GM18511 (cell line): Measurements from ENCODE around the gene SLC43A1.

Experiments used
- ATAC-seq: cut with Tn5 transposase; IDR thresholded peaks from one replicate; pipeline ENCODE4 v1.9.1; 2021; ENCODE audit warnings: mild to moderate bottlenecking, moderate library complexity; ENCODE audit not compliant: unreplicated experiment

The SLC43A1 gene

DNA sequence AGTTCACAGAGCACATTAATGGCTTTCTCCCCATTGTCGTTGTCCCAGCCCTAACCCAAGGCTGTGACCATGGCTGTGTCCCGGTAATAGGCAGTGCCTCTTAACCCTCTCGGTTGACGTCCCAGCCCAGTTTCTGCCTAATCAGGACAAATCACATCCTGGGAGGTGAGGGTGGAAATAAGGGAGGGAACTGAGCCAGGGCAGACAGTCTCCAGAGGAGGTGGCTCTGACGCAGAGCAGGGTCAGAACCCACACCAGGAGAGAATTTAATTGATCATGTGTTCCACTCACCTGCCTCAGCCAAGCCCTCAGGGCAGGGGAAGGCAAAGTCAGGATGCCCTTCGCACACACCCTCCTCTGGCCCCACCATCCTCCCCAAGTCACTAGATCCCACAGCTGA lies 17.0 kb downstream of the SLC43A1 start:
- ATAC-seq: no peak

GRCh38 chr11:57497303-57498247 lies 17.9 kb downstream of the SLC43A1 start:
- no peak for ATAC-seq

DNA sequence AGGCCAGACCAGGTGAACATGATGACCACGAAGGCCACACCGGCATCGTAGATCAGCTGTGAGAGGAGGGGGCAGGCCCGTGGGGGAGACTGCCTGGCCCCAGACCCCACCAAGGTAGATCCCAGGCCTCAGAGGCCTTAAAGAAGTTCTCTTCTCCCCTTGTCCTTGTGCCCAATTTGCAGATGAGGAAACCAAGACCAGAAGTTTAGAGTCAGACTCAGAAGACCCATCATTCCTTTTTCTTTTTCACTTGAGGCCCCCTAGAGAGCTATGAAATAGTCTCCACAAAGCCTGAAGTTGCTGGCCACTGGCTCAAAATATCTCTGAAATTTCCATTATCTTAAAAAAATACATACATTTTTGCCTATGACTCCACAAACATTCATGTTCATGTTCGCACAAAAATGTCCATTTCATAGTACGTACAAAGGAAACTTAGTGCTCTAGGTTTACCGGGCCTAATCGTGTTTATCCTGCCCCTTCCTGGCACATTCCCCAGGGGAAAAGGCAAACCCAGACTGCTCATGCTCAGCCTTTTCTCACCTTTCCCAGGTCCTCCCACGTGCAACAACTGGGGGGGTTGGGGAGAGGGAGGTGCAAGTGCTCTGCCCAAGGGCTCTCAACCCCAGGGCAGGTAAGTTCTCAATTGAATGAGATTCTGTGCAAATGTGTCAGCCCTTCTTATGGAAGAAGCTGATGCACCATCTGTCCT lies 19.2 kb downstream of the SLC43A1 start:
- no peak for ATAC-seq

DNA sequence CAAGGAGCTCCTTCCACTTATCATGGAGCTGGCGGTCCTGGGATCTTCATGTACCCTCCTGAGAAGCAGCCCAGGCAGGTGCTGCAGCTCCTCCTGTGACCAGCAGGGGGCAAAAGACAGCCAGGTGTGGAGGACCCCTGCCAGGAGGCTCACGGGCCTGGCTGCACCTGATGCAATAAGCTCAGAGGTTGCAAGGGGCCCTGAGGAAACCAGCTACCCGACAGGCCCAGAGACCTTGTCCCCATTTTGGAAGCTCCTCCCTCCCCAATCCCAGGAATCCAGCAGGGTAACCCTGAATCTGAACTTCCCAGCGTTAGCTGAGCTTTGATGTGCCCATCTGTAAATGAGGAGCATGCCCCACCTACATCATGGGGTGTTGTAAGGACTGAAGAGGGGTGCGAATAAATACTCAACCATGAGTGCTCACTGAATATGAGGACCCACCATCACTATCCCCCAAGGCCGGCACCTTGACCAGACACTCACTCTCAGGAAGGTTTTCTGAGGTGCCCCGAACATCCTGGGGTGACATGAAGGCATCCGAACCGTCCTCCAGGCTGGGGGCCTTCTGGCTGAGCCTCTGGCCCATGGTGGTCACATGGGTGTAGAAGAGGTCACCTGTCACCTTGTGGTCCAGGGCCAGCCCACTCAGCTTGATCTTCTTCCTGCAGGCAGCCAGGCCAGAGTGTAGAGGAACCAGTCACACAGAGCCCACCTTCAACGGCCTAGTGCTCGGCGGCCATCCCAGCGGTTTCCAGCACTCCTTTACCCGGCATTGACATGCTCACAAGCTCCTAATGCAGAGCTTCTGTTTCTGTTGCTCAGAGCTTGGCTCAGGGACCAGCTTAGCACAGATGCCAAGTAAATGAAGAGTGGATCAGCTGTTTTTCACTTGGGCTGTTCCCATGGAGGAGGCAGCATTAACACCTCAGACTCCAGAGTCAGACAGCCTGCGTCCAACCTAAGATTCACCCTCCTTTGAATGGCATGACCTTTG lies 21.7 kb downstream of the SLC43A1 start:
- ATAC-seq: peak; percentile 92

DNA sequence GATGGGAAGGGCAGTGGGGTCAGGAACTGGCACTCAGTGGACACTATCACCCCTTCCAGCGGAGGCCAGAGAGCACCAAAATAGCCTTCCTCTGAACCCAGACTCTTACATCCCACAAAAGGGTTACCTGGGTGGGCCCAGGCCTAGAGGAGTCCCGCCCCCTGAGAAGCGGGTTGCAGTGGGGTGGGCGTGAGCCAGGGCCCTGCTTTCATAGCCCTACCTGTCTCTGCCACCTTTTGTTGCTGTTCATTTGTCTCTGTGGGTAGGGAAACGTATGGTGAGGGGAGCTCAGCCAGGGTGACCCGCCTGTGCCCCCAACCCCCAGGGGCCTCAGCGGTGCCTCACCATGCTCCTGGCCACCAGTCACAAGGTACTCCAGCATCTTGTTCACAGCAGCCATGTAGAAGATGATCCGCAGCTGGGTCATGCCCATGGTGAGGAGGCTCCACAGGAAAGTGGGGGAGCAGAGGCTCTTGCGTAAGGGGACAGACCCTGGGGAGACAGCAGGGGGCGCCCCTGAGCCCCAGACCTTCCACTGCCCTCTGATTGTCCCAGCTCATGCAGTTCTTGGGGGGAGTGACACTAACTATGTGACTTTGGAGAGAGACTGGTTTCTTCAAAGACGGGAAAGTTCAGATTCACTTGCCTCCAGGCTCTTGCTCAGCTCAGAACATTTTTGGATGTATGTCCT lies 24.0 kb downstream of the SLC43A1 start:
- ATAC-seq: no peak

DNA sequence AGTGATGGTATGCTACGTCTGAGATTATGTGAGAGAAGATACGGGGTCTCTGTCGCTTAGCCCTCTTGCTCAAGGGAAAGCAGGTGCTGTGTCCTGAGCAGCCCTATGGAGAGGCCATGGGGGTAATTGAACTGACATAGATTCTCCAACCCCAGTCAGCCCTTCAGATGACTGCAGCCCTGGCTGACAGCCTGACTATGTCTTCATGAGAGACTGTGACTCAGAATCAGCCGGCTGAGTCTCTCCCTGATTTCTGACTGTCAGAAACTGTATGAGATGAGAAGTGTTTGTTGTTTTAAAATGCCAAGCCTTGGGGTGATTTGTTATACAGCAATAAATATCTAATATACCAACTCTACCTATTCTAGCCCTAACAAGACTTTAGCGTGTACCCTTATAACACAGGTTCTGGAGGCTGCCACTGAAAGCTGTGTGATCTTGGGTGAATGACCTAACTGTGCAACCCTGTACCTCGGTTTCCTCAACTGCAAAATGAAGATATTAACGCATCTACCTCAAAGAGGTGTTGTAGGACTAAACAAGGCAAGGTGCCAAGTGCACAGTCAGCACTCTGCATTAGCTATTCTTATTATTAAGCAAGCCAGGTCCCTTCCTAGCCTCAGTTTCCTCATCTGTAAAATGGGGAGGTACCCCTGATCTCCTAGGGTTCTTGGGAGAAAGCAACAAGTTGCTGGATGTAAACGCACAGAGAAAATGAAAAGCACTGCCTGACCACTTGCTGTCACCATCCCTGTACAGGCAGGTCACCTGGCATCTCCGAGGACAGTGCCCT lies 24.9 kb downstream of the SLC43A1 start:
- no peak for ATAC-seq

GRCh38 chr11:57487920-57488659 lies 27.4 kb downstream of the SLC43A1 start:
- no peak for ATAC-seq

DNA sequence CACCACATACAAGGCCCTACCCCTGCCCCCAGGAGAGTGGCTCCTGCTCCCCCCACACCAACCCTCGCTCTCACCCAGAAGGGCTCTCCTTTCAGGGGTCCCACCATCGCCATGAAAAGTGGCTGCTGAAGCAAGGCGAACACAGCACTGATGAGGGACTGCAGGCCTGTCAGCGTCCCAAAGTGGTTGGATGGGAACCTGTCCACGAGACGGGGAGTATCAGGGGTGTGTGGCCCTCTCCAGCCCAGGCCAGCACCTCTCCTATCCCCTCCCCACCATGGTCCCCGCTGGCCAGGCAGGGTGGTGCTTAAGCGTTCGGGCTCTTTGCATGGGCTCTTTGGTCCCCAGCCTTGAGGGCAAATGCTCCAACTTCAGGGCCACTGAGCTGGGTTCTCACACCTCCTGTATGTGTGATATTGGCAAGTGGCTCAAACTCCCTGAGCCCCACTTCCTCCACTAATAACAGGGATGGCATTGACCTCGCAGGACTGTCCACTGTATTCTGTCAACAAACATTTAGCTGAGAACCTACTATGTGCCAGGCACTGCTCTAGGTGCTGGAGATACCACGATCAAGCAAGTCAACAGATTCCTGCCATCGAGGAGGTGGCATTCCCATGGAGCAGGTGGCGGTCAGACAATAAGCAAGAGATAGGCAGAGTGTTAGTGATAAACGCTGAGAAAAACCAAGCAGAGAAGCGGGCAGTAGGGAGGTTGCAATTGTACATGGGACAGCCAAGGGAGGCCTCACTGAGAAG lies 28.3 kb downstream of the SLC43A1 start:
- ATAC-seq: no peak

DNA sequence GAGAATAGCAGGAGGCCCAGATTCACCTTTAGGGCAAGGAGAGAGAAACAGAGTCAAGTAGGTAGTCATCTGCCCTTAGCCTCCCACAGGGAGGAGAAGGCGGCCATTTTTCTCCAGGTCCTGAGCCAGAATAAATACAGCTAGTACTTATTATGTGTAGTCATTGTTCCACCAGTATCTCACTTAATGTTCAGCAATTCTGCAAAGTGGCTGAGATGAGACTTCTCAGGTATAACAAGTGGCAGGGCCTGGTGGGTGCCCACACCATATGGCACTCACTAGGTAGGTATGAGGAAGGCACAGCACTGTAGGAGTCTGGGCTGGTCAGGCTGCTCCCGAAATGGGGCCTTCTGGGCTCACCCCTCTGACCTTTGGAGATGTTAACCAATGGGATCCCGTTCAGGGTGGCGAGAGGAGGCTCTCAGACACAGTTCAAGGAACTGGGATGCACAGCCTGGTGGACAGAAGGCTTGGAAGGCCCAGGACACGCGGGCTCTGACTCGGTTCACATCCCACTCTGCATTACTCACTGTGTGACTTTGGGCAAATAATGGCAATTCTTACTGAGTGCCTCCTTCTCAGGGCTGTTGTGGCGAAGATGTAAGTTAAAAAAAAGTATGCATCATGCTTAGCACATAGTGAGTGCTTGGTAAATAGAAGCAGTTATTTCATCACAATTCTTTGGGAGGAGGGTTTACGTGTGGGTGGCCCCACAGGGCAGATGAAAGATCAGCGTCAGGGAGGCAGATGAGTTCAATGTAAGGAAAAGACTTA lies 30.1 kb downstream of the SLC43A1 start:
- no peak for ATAC-seq

DNA sequence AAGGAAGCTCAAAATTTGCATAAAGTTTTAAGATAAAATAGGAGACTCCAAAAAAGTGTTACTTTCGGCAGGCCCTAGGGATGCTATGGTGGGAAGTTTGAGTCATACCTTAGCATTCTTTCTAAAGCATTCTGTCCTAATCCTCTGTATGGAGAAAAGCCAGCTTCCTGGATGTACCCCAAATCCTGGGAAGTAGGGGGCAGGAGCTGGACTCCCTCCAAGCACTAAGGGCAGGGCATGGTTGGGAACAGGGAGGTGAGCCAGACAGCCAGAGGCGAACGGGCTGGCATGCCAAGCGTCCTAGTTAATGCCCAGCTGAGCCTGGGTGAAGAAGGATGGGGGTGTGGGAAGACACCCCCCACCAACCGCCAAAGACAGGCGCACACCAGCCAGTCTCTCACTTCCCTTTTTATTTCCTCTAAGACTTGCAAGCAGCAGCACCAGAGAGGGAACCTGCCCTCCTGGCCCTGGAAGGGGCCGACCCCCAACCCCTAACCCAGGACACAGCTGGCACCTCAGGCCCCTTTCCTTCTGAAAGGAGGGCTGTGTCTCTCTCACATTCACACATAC lies 31.3 kb downstream of the SLC43A1 start:
- ATAC-seq: peak; percentile 79

GRCh38 chr11:57483562-57483918 lies 32.0 kb downstream of the SLC43A1 start:
- ATAC-seq: no peak

GRCh38 chr11:57482782-57483561 lies 32.5 kb downstream of the SLC43A1 start:
- ATAC-seq: peak; percentile 52

DNA sequence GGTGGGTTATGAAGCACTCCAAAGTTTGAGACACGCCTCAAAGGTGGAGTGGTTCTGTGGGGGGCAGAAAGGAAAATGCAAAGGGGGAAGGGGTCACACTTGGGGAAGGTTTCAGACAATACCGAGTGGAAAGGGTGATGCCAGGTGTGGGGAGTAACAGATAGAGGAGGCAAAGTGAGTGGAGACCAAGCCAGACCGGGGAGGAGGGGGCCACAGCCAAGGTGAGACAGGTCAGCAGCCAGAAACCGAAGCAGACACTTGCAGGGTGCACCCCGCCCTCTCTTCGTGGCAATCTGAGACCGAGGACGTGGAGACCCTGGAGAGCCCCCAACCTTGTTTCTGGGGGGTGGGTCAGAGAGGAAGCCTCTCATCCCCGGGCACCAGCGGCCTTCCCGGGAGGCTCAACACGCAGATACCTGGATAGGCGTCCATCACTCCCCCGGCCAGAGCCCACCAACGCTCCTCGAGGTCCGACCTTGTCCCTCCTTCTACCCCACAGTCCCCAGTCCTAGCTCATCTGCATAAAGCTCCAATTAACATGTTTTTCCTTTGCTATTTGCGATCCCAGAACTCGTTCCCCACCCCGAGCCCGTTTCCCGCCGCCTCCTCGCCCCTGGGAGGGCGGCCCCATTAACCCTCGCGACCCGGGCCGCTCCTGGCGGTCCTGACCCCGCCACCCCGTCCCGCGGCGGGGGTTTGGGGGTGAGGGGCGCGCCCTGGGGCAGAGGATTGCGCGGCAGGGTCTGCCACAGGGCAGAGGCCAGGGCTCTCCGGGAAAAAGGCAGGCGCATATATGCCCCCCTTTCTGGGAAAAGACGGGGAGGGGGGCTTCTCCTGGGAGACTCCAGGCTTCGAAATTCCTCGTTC lies 33.4 kb downstream of the SLC43A1 start:
- ATAC-seq: no peak

DNA sequence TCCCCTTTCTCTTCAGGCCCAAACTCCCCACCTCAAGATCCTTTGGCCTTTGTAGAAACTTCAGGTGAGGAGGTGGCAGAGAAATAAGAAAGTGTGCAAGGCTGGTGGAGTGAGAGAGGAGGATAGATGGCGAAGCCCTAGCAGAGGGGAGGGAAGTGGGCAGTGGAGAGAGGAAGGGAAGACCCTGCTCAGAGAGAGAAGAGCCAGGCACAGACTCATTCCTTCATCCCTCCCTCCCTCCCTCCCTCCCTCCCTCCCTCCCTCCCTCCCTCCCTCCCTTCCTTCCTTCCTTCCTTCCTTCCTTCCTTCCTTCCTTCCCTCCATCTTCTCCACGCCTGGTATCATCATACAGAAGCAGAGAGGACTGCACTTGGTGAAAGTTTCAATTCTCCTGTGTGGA lies 34.2 kb downstream of the SLC43A1 start:
- ATAC-seq: no peak

- peak; percentile 19 for ATAC-seq
Measured at GRCh38 chr11:57480409-57481137, 34.9 kb downstream of the SLC43A1 start.
